Fibroblast of mammary gland (primary cell): Measurements from ENCODE around the gene FADD.
"Not testable (repeated sequence)": the region's sequence is repeated elsewhere in the genome, so short reads cannot be mapped to it uniquely, and the experiment has no call there.

ENCODE experiments used
- DNase-seq: peaks from one replicate; pipeline ENCODE4 v3.0.0-alpha.2; 2010; ENCODE audit warnings: low read depth
- H3K4me3 ChIP-seq: 2 replicates; pipeline ENCODE4 v1.5.1; 2011; ENCODE audit warnings: low read depth, mild to moderate bottlenecking, low read length, moderate library complexity; ENCODE audit not compliant: control insufficient read depth
- CTCF ChIP-seq: conservative IDR thresholded peaks from 2 replicates; pipeline ENCODE4 v1.5.1; 2011; ENCODE audit warnings: low read depth, low read length, inconsistent platforms; ENCODE audit not compliant: control insufficient read depth, insufficient read depth

Gene FADD

GRCh38 chr11:70207531-70208131 is 4.5 kb downstream of the FADD start:
- TF ChIP-seq CTCF, result no peak
- no peak overlapping the region for H3K4me3 ChIP-seq
- no peak for DNase-seq

- no peak for DNase-seq
- no peak overlapping the region for H3K4me3 ChIP-seq
- TF ChIP-seq CTCF, result no peak
Measured at GRCh38 chr11:70209391-70209912, 6.4 kb downstream of the FADD start.

- DNase-seq, result peak; percentile 98
- no peak overlapping the region for H3K4me3 ChIP-seq
- no peak for TF ChIP-seq CTCF
Measured at GRCh38 chr11:70210051-70210501, 7.0 kb downstream of the FADD start.

GRCh38 chr11:70210530-70210929 is 7.4 kb downstream of the FADD start:
- TF ChIP-seq CTCF, result no peak
- H3K4me3 ChIP-seq, result no peak overlapping the region
- peak; percentile 82 for DNase-seq

- no peak for TF ChIP-seq CTCF
- DNase-seq, result no peak
- H3K4me3 ChIP-seq, result no peak overlapping the region
Measured at GRCh38 chr11:70212227-70212811, 9.2 kb downstream of the FADD start.

GRCh38 chr11:70217388-70217787 is 14.3 kb downstream of the FADD start:
- not testable (repeated sequence) for DNase-seq

GRCh38 chr11:70218076-70218475 is 15.0 kb downstream of the FADD start:
- DNase-seq, H3K4me3 ChIP-seq: not testable (repeated sequence)

More at GRCh38 chr11:70217388-70217787, 14.3 kb downstream of the FADD start:
- H3K4me3 ChIP-seq, result not testable (repeated sequence)
